HepG2 (cell line): ENCODE data around the gene FGF2. TPM values are rescaled to one million over a fixed set of nuclear protein-coding genes. Genes with fewer than 3 reads are reported as not detected.

ENCODE experiments used
- ARID4A ChIP-seq: sonication (generic); formaldehyde crosslinking; IDR thresholded peaks from 2 replicates; pipeline ENCODE4 v1.5.0; 2020; ENCODE audit warnings: mild to moderate bottlenecking, missing genetic modification reagents, borderline replicate concordance
- BORCS8-MEF2B ChIP-seq: sonication (generic); formaldehyde crosslinking; IDR thresholded peaks from 2 replicates; pipeline ENCODE4 v1.8.0; 2022; ENCODE audit warnings: mild to moderate bottlenecking, missing genetic modification reagents
- DNMT3B ChIP-seq: conservative IDR thresholded peaks from 2 replicates; pipeline ENCODE4 v1.6.1; 2016; ENCODE audit warnings: missing biosample characterization, control low read depth
- GZF1 ChIP-seq: sonication (generic); formaldehyde crosslinking; IDR thresholded peaks from 2 replicates; pipeline ENCODE4 v1.5.1; 2020; ENCODE audit warnings: mild to moderate bottlenecking, missing genetic modification reagents
- KMT2A ChIP-seq: sonication (generic); formaldehyde crosslinking; IDR thresholded peaks from 2 replicates; pipeline ENCODE4 v1.4.0; 2020; ENCODE audit warnings: missing genetic modification reagents
- MAZ ChIP-seq, 2 experiments: sonication (generic) in 1 of 2; formaldehyde crosslinking in 1 of 2; IDR thresholded peaks; 2 replicates each; pipeline versions ENCODE4 v1.5.0 to v1.6.1; 2012 to 2020; ENCODE audit warnings: low read depth in 2 of 2, mild to moderate bottlenecking in 2 of 2, borderline replicate concordance in 1 of 2, improper control_type of control experiment in 1 of 2, low read length in 1 of 2, missing genetic modification reagents in 1 of 2, moderate library complexity in 1 of 2
- NRL ChIP-seq: sonication (generic); formaldehyde crosslinking; IDR thresholded peaks from 2 replicates; pipeline ENCODE4 v1.5.0; 2020; ENCODE audit warnings: missing genetic modification reagents, mild to moderate bottlenecking, moderate library complexity, borderline replicate concordance
- PHF20 ChIP-seq: sonication (generic); formaldehyde crosslinking; IDR thresholded peaks from 2 replicates; pipeline ENCODE4 v1.5.0; 2020; ENCODE audit warnings: mild to moderate bottlenecking, missing genetic modification reagents
- RFXAP ChIP-seq: sonication (generic); formaldehyde crosslinking; IDR thresholded peaks from 2 replicates; pipeline ENCODE4 v1.4.0; 2020; ENCODE audit warnings: missing genetic modification reagents, borderline replicate concordance
- SAP130 ChIP-seq: IDR thresholded peaks from 2 replicates; pipeline ENCODE4 v1.6.1; 2016; ENCODE audit warnings: low read depth
- SATB2 ChIP-seq: sonication (generic); formaldehyde crosslinking; IDR thresholded peaks from 2 replicates; pipeline ENCODE4 v1.5.0; 2020; ENCODE audit warnings: missing genetic modification reagents
- TBX2 ChIP-seq: sonication (generic); formaldehyde crosslinking; IDR thresholded peaks from 2 replicates; pipeline ENCODE4 v1.5.0; 2020; ENCODE audit warnings: missing genetic modification reagents, mild to moderate bottlenecking, borderline replicate concordance
- ZNF44 ChIP-seq: sonication (generic); formaldehyde crosslinking; IDR thresholded peaks from 2 replicates; pipeline ENCODE4 v1.5.1; 2020; ENCODE audit warnings: mild to moderate bottlenecking, missing genetic modification reagents
- ZNF564 ChIP-seq: sonication (generic); formaldehyde crosslinking; IDR thresholded peaks from 2 replicates; pipeline ENCODE4 v1.8.1; 2023; ENCODE audit warnings: mild to moderate bottlenecking, missing genetic modification reagents
- ZNF570 ChIP-seq: sonication (generic); formaldehyde crosslinking; IDR thresholded peaks from 2 replicates; pipeline ENCODE4 v1.4.0; 2020; ENCODE audit warnings: mild to moderate bottlenecking, missing genetic modification reagents, borderline replicate concordance
- ZNF766 ChIP-seq: sonication (generic); formaldehyde crosslinking; IDR thresholded peaks from 2 replicates; pipeline ENCODE4 v1.5.0; 2020; ENCODE audit warnings: missing genetic modification reagents, borderline replicate concordance
- ZNF777 ChIP-seq: sonication (generic); formaldehyde crosslinking; IDR thresholded peaks from 2 replicates; pipeline ENCODE4 v1.4.0; 2020; ENCODE audit warnings: missing genetic modification reagents
- ZNF788 ChIP-seq: sonication (generic); formaldehyde crosslinking; IDR thresholded peaks from 2 replicates; pipeline ENCODE4 v1.5.0; 2020; ENCODE audit warnings: mild to moderate bottlenecking, missing genetic modification reagents, borderline replicate concordance
- polyA plus RNA-seq, 8 experiments: library from polyadenylated mRNA; depleted of rRNA in 3 of 8; stranded (reverse) in 7 of 8; unstranded in 1 of 8; fragments of >200 nt; fragmentation: Illumina TruSeq in 4 of 8; extraction: Trizol in 4 of 8; gene quantifications; 2 replicates each; pipeline versions ENCODE4 v1.2.1 to v1.2.3, GENCODE V29; 2011 to 2016; ENCODE audit warnings: low read depth in 4 of 8, missing spikeins in 1 of 8, mixed read lengths in 1 of 8; ENCODE audit not compliant: insufficient read depth in 1 of 8
- total RNA-seq, 5 experiments: library from RNA; depleted of rRNA; stranded (reverse); fragments of >200 nt; fragmentation: Illumina TruSeq; extraction: Trizol; gene quantifications; 2 replicates each; pipeline ENCODE4 v1.2.3, GENCODE V29; 2016; ENCODE audit warnings: low read depth in 1 of 5
- TF ChIP-seq, protein P1 (sequence below): sonication (generic); formaldehyde crosslinking; IDR thresholded peaks from 2 replicates; pipeline ENCODE4 v1.8.1; 2023; ENCODE audit warnings: mild to moderate bottlenecking, moderate library complexity, missing genetic modification reagents
- TF ChIP-seq, protein P2 (sequence below): sonication (generic); formaldehyde crosslinking; IDR thresholded peaks from 2 replicates; pipeline ENCODE4 v1.4.0; 2020; ENCODE audit warnings: missing genetic modification reagents
- TF ChIP-seq, protein P3 (sequence below): sonication (generic); formaldehyde crosslinking; IDR thresholded peaks from 2 replicates; pipeline ENCODE4 v1.5.1; 2020; ENCODE audit warnings: mild to moderate bottlenecking, moderate library complexity, missing genetic modification reagents

Gene FGF2
- total and polyA plus RNA-seq, 2 of the 13 experiments (the other 11 are each of a cell fraction or from before 2014, with no cell fraction given) = 0.01 to 0.02 TPM

DNA sequence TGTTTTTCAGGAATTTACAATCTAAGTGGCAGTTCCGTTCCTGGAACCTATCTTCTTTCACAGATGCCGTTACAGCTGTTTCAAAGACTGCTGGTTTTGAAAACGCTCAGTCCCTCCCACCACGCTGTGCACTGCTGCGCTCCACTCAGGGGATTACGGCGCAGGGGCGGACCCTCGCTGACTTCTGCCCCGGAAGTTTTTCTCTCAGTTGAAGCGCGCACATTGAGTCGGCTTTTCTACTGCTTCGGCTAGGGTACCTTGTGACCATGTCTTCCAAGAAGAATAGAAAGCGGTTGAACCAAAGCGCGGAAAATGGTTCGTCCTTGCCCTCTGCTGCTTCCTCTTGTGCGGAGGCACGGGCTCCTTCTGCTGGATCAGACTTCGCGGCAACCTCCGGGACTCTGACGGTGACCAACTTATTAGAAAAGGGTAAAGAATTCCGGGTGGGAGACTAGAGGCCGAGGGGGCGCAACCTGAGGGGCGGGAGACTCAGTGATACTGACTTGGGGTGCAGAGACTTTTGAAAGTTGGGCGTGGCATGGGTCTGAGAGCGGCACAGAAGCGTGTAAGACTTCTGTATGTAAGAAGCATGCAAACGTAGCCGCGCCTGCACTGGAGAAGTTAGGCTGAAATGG, 96.4 kb downstream of the FGF2 start (continued):
- TF ChIP-seq ZNF44 (no peak), SATB2 (CRISPR knock-in tag) (no peak), ARID4A (CRISPR knock-in tag) (peak; percentile 92), KMT2A (CRISPR knock-in tag) (peak; percentile 91), ZNF766 (CRISPR knock-in tag) (no peak), RFXAP (0 out of 2 replicates have a peak, but pooled peaks have one; percentile 3), TBX2 (CRISPR knock-in tag) (peak; percentile 48; the same call in 1 of the 2 replicates), ZNF777 (CRISPR knock-in tag) (0 out of 2 replicates have a peak, but pooled peaks have one; percentile 12), ZNF788 (CRISPR knock-in tag) (peak; percentile 79; the same call in 1 of the 2 replicates), ZNF564 (CRISPR knock-in tag) (no peak), PHF20 (CRISPR knock-in tag) (peak; percentile 78), NRL (CRISPR knock-in tag) (no peak), MAZ (IDR thresholded peaks at IDR 0.05; ENCODE audit: borderline replicate concordance, low read depth, low read length) (no peak), MAZ (CRISPR knock-in tag; IDR thresholded peaks at IDR 0.05; ENCODE audit: low read depth) (peak; percentile 24; the same call in 1 of the 2 replicates), BORCS8-MEF2B (CRISPR knock-in tag) (peak; percentile 82), ZNF570 (CRISPR knock-in tag) (no peak), SAP130 (CRISPR knock-in tag) (peak; percentile 95), DNMT3B (CRISPR knock-in tag) (0 out of 2 replicates have a peak, but pooled peaks have one; percentile 45), GZF1 (CRISPR knock-in tag) (peak; percentile 99)
- TF ChIP-seq, protein P1, sequence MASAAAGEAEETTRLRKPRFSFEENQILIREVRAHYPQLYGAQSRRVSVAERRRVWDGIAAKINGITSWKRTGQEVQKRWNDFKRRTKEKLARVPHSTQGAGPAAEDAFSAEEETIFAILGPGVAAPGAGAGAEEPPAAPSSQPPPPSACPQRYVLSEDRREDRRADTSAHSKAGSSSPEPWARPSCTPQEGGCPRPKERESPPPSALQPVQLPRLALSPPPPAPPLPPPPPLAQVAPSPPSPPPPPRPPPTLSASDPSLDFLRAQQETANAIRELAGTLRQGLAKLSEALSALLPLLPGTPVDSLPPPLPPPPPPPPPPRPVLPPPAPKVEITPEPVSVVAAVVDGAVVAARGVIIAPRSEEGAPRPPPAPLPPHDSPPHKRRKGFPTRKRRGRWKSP (CRISPR knock-in tag) = 0 out of 2 replicates have a peak, but pooled peaks have one; percentile 5
- TF ChIP-seq, protein P2, sequence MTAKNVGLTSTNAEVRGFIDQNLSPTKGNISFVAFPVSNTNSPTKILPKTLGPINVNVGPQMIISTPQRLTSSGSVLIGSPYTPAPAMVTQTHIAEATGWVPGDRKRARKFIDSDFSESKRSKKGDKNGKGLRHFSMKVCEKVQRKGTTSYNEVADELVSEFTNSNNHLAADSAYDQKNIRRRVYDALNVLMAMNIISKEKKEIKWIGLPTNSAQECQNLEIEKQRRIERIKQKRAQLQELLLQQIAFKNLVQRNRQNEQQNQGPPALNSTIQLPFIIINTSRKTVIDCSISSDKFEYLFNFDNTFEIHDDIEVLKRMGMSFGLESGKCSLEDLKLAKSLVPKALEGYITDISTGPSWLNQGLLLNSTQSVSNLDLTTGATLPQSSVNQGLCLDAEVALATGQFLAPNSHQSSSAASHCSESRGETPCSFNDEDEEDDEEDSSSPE (CRISPR knock-in tag) = peak; percentile 90
- TF ChIP-seq, protein P3, sequence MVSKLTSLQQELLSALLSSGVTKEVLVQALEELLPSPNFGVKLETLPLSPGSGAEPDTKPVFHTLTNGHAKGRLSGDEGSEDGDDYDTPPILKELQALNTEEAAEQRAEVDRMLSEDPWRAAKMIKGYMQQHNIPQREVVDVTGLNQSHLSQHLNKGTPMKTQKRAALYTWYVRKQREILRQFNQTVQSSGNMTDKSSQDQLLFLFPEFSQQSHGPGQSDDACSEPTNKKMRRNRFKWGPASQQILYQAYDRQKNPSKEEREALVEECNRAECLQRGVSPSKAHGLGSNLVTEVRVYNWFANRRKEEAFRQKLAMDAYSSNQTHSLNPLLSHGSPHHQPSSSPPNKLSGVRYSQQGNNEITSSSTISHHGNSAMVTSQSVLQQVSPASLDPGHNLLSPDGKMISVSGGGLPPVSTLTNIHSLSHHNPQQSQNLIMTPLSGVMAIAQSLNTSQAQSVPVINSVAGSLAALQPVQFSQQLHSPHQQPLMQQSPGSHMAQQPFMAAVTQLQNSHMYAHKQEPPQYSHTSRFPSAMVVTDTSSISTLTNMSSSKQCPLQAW (CRISPR knock-in tag) = peak; percentile 45; the same call in 1 of the 2 replicates
